HG02610 (cell line): ENCODE measurements around the gene SEBOX.
A peak's percentile ranks its signal among the peaks of the same experiment; 100 is the strongest.

Source experiments
- ATAC-seq: cut with Tn5 transposase; IDR thresholded peaks from one replicate; pipeline ENCODE4 v1.9.1; 2021; ENCODE audit warnings: mild to moderate bottlenecking, moderate library complexity; ENCODE audit not compliant: unreplicated experiment

SEBOX gene

GRCh38 chr17:28369684-28370034 lies 4.7 kb upstream of the SEBOX start:
- no peak for ATAC-seq

DNA sequence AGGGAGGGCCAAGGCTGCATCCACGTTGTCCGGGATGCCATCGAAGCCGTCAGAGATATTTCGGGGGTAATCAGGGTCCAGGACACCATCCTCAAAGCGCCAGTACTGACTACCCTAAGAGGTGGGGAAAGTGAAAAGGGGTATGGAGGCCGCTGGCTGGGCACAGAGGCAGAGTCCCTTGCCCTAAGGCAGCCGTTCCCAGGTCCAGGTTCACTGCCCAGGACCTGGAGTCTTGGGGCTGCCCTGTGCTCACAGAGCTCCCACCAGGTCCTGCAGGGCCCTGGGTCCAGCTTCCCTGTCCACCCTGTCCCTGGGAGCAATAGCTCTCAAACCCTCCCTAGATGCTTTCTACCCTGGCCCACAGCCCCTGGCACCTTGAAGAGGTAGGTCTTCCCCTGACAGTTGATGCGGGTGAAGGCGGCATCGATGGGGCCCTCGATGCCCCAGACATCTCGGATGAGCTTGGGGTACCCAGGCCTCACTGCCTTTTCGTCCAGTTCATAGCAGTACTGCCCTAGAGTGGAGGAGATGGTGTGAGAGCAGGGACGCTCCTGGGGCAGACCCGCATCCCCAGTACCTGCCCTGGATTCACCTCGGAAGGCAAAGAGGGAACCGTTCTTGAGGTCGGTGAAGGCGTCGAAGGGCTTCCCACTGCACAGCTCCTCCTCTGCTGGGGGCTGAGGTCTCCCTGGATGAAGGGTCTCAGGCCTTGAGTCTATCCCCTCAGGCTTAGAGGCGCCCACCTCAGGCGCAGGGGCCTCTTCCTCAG lies 4.1 kb upstream of the SEBOX start:
- no peak for ATAC-seq

GRCh38 chr17:28368306-28368831 lies 3.4 kb upstream of the SEBOX start:
- ATAC-seq = no peak

DNA sequence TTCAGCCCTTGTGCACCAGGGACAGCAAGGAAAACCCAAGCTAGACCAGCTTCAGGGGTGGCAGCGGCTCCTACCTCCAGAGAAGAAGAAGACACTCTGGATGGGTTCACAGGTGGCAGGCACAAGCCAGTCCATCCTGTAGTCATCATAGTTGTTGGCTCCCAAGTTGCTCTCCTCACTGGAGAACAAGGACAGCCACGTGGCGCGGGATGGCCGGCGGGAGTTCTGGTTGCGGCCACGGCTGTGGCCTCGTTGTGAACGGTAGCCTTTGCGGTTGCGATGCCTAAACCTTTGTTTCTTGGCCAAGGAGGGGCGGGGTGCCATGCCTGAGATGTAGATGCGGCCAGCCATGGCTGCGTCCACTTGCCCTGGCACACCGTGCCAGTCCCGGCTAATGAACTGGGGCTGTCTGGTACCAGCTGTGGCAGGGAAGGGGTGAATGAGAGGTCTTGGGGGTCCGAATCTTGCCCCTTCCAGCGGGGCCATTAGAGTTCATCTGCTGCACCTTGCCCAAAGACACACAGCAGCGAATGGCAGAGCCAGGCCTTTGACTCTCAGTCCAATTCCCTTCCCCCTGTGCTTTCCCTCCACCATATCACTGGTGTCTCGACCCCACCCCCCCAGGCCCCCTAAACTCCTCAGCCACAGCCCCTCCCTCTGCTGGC lies 2.8 kb upstream of the SEBOX start:
- ATAC-seq = no peak

GRCh38 chr17:28366605-28367004 lies 1.6 kb upstream of the SEBOX start:
- ATAC-seq = no peak

DNA sequence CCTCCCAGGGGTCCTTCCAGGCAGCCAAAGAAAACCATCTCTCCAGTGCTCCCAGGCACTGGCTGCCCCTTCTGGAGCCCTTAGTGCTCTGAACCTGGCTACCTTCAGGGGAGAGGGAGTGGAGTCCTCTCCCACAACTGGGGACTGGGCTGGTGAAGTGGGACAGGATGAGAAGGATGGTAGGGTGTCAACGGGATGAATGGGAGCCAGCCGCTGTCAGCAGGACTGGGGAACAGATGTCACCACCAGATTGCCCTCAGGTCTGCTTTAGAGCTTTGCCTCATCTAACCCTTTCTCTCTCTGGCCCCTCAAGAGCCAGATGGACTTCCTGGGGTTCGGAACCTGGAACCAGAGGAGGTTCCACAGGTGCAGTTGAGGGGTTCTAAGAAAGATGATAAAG lies 488 bp upstream of the SEBOX start:
- ATAC-seq = no peak

- no peak for ATAC-seq
Measured at GRCh38 chr17:28363776-28364650, 986 bp downstream of the SEBOX start.

GRCh38 chr17:28363186-28363585 lies 1.8 kb downstream of the SEBOX start:
- ATAC-seq = no peak

GRCh38 chr17:28357901-28358197 lies 7.2 kb downstream of the SEBOX start:
- ATAC-seq = no peak

DNA sequence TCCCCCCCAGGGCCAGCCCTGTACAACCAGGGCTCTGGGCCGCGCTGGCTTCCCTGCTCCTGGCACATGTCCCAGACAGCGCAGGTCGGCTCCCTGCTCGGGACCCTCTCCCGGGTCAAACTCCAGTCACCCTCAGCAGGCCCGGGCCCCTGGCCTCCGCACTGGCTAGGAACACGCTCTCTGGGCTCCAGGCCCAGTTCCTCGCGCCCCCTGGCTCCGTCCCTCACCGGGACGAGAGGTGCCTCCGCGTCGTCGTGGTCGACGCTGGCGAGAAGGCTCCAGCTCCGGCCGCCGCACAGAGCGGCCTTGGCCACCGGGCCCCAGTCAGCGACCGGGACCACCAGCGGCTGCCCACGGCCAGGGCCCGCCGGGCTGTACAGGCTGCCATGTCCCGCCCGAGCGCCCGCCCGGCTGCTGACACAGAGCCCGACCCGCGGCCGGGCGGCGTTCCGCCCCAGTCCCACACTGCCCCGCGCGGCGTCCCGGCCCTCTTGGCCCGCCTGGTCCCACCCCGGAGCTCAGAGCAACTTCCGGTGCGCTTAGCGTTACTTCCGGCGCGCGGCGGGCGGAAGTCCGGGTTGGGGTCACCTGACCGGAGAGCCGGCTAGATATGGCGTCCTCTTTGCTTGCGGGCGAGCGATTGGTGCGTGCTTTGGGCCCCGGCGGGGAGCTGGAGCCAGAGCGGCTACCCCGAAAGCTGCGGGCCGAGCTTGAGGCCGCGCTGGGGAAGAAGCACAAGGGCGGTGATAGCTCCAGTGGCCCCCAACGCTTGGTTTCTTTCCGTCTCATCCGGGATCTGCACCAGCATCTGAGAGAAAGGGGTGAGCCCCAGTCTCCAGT lies 7.7 kb downstream of the SEBOX start, which contains the start of gene POLDIP2:
POLDIP2 (minus strand) TSS at position 467 of the 840 bp plus-strand sequence; CDS start at position 388, 79 bp downstream.
- peak; percentile 97 for ATAC-seq

GRCh38 chr17:28350271-28350670 lies 14.7 kb downstream of the SEBOX start:
- no peak for ATAC-seq

DNA sequence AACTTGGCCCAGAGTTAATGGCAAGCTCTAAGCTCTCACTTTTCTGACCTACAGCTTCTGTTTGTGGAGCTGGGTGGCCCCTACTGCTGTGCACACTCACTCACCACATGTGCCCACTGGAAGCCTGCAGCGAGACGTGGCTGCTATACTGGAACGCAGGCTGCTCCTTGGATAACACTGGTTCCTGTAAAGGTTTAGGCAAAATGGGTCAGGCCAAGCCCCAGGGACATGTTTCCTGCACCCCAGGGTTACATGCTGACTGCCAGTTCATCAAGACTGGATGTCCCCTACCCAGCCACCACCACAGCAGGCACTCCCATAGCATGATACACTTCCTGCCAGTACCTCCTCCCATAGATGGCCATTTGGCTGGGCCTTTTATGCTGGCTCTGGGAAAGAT lies 16.0 kb downstream of the SEBOX start:
- no peak for ATAC-seq

- ATAC-seq = no peak
Measured at GRCh38 chr17:28347261-28347891, 17.6 kb downstream of the SEBOX start.

DNA sequence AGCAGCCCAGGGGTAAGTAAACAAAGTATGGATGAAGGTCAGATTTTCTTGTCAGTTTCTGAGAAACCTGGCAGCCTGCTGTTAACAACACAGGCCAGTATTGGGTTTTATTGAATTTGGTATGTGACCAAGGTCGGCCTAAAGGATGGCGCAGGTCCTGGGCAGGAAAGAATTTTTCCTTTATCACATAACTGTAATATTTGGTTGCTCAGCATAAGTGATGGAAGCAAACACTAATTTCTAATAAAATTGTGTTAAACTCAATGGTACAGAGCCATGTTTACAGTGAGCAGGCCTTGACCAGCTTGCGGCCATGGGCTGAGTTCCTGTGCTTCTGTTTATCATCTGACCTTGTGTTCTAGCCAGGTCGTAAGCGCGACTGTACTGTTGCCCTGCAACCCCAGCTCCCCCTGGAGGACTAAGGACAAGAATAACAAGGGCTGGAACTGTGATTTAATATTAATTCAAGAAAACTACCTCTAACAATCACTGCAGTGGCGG lies 18.2 kb downstream of the SEBOX start:
- ATAC-seq = no peak

- no peak for ATAC-seq
Measured at GRCh38 chr17:28346199-28346580, 18.8 kb downstream of the SEBOX start.

GRCh38 chr17:28345419-28346198 lies 19.4 kb downstream of the SEBOX start:
- no peak for ATAC-seq

- ATAC-seq = no peak
Measured at GRCh38 chr17:28344435-28344901, 20.5 kb downstream of the SEBOX start.

- no peak for ATAC-seq
Measured at GRCh38 chr17:28344011-28344410, 21.0 kb downstream of the SEBOX start.

DNA sequence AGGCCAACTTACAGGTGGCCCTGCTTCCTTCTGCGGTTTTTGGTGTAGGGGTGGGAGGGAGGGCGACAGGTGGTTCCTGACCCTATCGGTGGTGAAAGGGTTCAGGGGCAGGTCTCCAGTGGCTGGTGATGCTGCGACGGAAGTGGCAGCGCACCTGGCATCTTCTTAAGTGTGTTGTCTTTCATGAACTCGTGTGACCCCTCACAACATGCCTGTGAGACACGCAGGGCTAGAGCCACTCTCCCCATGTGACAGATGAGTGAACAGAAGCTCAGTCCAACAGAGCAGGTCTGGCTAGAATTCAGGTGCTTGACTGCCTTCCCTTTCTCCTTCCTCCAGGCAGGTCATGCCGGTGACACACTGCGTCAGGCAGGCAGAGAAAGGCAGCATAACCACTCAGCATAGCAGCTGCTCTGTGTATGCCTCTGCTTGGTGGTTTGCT lies 21.5 kb downstream of the SEBOX start:
- ATAC-seq = no peak
